PC-3 (cell line): ENCODE measurements around the gene TPD52L1. TPM values are rescaled to one million over a fixed set of nuclear protein-coding genes. Genes with fewer than 3 reads are reported as not detected.
A peak's percentile ranks its signal among the peaks of the same experiment; 100 is the strongest.

Source experiments
- ATAC-seq: fragments of 200-7000 bp; cut with Tn5 transposase; 2 replicates; pipeline ENCODE4 v1.9.1; 2020; ENCODE audit warnings: mild to moderate bottlenecking, moderate library complexity
- BruUV-seq: library from RNA; stranded (reverse); fragments of 400-500 nt; replicated peaks from 2 replicates; lab custom pipeline; 2021; lab: Mats Ljungman, UMichigan
- CTCF ChIA-PET: fragments of 300-600 bp; sonication (Branson Sonifier 250); formaldehyde crosslinking; loops from one replicate; lab custom pipeline; 2022; ENCODE audit warnings: antibody characterized with exemption; lab: Charles Lee
- POLR2A ChIA-PET: fragments of 300-600 bp; sonication (Branson Sonifier 250); formaldehyde crosslinking; loops from one replicate; lab custom pipeline; 2022; ENCODE audit warnings: antibody characterized with exemption; ENCODE audit not compliant: unreplicated experiment; lab: Charles Lee
- DNase-seq: peaks from one replicate; pipeline ENCODE4 v3.0.0-alpha.2; 2015
- H2AFZ ChIP-seq: fragments of 300-600 bp; sonication (generic); 2 replicates; pipeline ENCODE4 v1.6.0; 2016; ENCODE audit warnings: antibody characterized with exemption, low read length
- H3F3A ChIP-seq: fragments of 300-600 bp; sonication (generic); one replicate; pipeline ENCODE4 v1.6.0; 2017; ENCODE audit warnings: antibody characterized with exemption, low read length, control low read depth, mild to moderate bottlenecking; ENCODE audit not compliant: unreplicated experiment
- H3K27ac ChIP-seq: fragments of 300-600 bp; sonication (generic); 2 replicates; pipeline ENCODE4 v1.5.1; 2016; ENCODE audit warnings: mild to moderate bottlenecking, low read length
- H3K27me3 ChIP-seq: fragments of 300-600 bp; sonication (generic); 2 replicates; pipeline ENCODE4 v1.6.1; 2016; ENCODE audit warnings: low read length, mixed read lengths
- H3K36me3 ChIP-seq: fragments of 300-600 bp; sonication (generic); 2 replicates; pipeline ENCODE4 v1.6.1; 2016; ENCODE audit warnings: low read depth, mixed run types, low read length, mixed read lengths
- H3K4me1 ChIP-seq: fragments of 300-600 bp; sonication (generic); 2 replicates; pipeline ENCODE4 v1.5.1; 2016; ENCODE audit warnings: low read length; ENCODE audit not compliant: insufficient read depth
- H3K4me2 ChIP-seq: fragments of 300-600 bp; sonication (generic); 2 replicates; pipeline ENCODE4 v1.6.0; 2016; ENCODE audit warnings: low read length
- H3K4me3 ChIP-seq: fragments of 300-600 bp; sonication (generic); 2 replicates; pipeline ENCODE4 v1.5.1; 2016; ENCODE audit warnings: mild to moderate bottlenecking, low read length, mixed read lengths
- H3K79me2 ChIP-seq: fragments of 300-600 bp; sonication (generic); 2 replicates; pipeline ENCODE4 v1.6.1; 2017; ENCODE audit warnings: low read length, mixed read lengths
- H3K9ac ChIP-seq: fragments of 300-600 bp; sonication (generic); 2 replicates; pipeline ENCODE4 v1.6.0; 2016; ENCODE audit warnings: mild to moderate bottlenecking, low read length
- H3K9me2 ChIP-seq: fragments of 300-600 bp; sonication (generic); replicated peaks from 2 replicates; pipeline ENCODE4 v1.6.1; 2016; ENCODE audit warnings: mixed run types, low read length, mixed read lengths
- H3K9me3 ChIP-seq: fragments of 300-600 bp; sonication (generic); 2 replicates; pipeline ENCODE4 v1.6.1; 2016; ENCODE audit warnings: low read length, mixed read lengths
- H4K20me1 ChIP-seq: fragments of 300-600 bp; sonication (generic); 2 replicates; pipeline ENCODE4 v1.6.1; 2016; ENCODE audit warnings: low read length, mixed read lengths
- EZH2 ChIP-seq: fragments of 300-600 bp; sonication (generic); IDR thresholded peaks from one replicate; pipeline ENCODE4 v1.6.1; 2017; ENCODE audit warnings: antibody characterized with exemption, mild to moderate bottlenecking, low read length; ENCODE audit not compliant: unreplicated experiment
- EZH2phosphoT487 ChIP-seq: fragments of 300-600 bp; sonication (generic); IDR thresholded peaks from 2 replicates; pipeline ENCODE4 v1.6.1; 2018; ENCODE audit warnings: mild to moderate bottlenecking, antibody characterized with exemption, low read length, borderline replicate concordance
- intact Hi-C: fragments of 100-400 bp; cut with micrococcal nuclease; formaldehyde crosslinking; loops from 2 replicates; pipeline ENCODE4 v1.9.0; 2023
- total RNA-seq: library from RNA; depleted of rRNA; stranded (reverse); fragments of >200 nt; gene quantifications from 2 replicates; pipeline ENCODE4 v1.2.3, GENCODE V29; 2014
- TF ChIP-seq, protein P1 (sequence below): fragments of 300-600 bp; sonication (generic); conservative IDR thresholded peaks from 2 replicates; pipeline ENCODE4 v1.5.1; 2017; ENCODE audit warnings: antibody characterized with exemption, low read depth, mild to moderate bottlenecking, low read length

TPD52L1 gene
- total RNA-seq, 1 experiment from 2014 or later, result 39.4 TPM

DNA sequence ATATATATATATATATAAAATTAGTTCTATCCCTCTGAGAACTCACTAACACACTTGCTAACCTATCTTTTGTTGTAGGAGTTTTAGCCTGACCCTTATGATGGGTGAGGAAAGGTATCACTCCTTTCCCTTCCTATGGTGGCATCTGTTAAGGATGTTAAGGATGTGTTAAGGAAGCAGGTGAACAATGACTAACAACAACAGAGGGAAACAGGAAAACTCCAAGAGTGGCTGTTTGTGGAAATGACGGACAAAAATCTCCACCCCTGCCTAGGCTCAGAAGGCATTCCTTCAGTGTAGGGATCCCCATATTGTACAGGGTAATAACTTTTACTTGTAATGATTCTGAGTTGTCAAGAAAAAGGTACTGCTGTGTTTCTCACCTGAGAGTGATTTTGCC, 8.8 kb upstream of the TPD52L1 start:
- H3K27ac ChIP-seq, result no peak overlapping the region
- ChIA-PET CTCF (no interaction called here), POLR2A (no interaction called here)
- no peaks in the 10 kb centered on the region for H3K9me2 ChIP-seq
- H3K4me1 ChIP-seq, result no peaks in the 10 kb centered on the region
- no peak for TF ChIP-seq EZH2phosphoT487
- TF ChIP-seq EZH2, result no peak
- TF ChIP-seq, protein P1, sequence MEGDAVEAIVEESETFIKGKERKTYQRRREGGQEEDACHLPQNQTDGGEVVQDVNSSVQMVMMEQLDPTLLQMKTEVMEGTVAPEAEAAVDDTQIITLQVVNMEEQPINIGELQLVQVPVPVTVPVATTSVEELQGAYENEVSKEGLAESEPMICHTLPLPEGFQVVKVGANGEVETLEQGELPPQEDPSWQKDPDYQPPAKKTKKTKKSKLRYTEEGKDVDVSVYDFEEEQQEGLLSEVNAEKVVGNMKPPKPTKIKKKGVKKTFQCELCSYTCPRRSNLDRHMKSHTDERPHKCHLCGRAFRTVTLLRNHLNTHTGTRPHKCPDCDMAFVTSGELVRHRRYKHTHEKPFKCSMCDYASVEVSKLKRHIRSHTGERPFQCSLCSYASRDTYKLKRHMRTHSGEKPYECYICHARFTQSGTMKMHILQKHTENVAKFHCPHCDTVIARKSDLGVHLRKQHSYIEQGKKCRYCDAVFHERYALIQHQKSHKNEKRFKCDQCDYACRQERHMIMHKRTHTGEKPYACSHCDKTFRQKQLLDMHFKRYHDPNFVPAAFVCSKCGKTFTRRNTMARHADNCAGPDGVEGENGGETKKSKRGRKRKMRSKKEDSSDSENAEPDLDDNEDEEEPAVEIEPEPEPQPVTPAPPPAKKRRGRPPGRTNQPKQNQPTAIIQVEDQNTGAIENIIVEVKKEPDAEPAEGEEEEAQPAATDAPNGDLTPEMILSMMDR, result no peak
- H3K9ac ChIP-seq, result no peak overlapping the region
- no peak overlapping the region for H2AFZ ChIP-seq
- no peak overlapping the region for H3K4me3 ChIP-seq
- no peak overlapping the region for H3K4me2 ChIP-seq
- no peaks in the 10 kb centered on the region for H4K20me1 ChIP-seq
- no peaks in the 10 kb centered on the region for H3F3A ChIP-seq
- H3K9me3 ChIP-seq, result no peaks in the 10 kb centered on the region
- no TSS peak for BruUV-seq
- intact Hi-C loops, result no loop called here
- H3K36me3 ChIP-seq, result no peaks in the 10 kb centered on the region
- DNase-seq, result no peak
- H3K79me2 ChIP-seq, result no peaks in the 10 kb centered on the region
- H3K27me3 ChIP-seq, result no peaks in the 10 kb centered on the region
- no peak for ATAC-seq

DNA sequence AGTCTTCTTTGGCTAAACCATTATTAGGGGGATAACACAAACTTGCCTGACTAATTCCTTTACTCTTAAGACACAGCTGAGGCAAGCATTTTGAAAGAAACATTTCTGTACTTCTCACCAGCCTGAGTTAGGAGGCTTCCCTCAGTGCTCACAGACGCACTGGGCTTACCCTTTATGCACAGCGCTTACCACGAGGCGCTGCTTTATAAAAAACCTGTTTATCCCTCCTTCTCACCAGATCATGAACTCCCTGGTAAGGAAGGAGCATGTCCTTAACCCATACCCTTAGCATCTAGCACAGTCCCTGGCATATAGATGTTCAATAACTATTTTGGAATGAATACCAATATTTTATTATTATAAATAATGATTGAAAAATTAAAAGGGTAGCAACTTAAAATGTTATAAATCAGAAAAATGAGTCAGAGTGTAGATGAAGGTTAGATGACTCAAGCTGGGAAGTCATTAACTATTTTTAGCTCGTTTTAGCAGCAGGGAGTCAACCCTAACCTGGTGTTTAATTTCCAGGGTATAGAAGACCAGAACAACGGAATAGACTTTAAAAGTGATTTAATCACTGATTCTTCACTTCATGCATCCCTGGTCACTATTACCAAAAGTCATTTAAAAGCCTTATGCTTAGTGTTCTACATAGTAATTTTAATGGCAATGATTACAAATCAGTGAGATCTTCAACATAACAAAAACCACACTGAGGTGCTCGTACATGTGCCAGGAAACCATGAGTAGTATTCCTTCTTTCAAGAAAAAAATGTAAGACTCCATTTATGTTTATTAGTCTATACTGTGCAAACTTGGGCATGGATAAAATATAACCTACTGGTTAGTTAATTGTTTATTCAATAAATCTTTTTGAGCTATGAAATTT, 4.1 kb upstream of the TPD52L1 start:
- no peaks in the 10 kb centered on the region for H3K9me3 ChIP-seq
- no peaks in the 10 kb centered on the region for H3K27me3 ChIP-seq
- H3K27ac ChIP-seq, result no peak overlapping the region
- H3K4me3 ChIP-seq, result no peak overlapping the region
- CTCF ChIA-PET, result no interaction called here
- DNase-seq, result peak; percentile 27
- no TSS peak for BruUV-seq
- H2AFZ ChIP-seq, result no peak overlapping the region
- no peaks in the 10 kb centered on the region for H3K79me2 ChIP-seq
- H4K20me1 ChIP-seq, result no peaks in the 10 kb centered on the region
- H3K4me1 ChIP-seq, result no peaks in the 10 kb centered on the region
- intact Hi-C loops, result loop anchor here (5.0 kb wide), 1 partner anchor 43 kb away; no protein-coding TSS in a partner anchor
- POLR2A ChIA-PET, result interaction anchor here (0.5 to 0.6 kb wide), 2 partner anchors 12 to 47 kb away, joined by 6 to 9 read pairs; no protein-coding TSS in a partner anchor
- TF ChIP-seq EZH2 (no peak), EZH2phosphoT487 (no peak)
- TF ChIP-seq, protein P1, result no peak
- no peak overlapping the region for H3K4me2 ChIP-seq
- H3K9ac ChIP-seq, result no peak overlapping the region
- H3K36me3 ChIP-seq, result no peaks in the 10 kb centered on the region
- H3F3A ChIP-seq, result no peaks in the 10 kb centered on the region
- ATAC-seq, result peak; percentile 40; the same call in 1 of the 2 replicates
- no peaks in the 10 kb centered on the region for H3K9me2 ChIP-seq

DNA sequence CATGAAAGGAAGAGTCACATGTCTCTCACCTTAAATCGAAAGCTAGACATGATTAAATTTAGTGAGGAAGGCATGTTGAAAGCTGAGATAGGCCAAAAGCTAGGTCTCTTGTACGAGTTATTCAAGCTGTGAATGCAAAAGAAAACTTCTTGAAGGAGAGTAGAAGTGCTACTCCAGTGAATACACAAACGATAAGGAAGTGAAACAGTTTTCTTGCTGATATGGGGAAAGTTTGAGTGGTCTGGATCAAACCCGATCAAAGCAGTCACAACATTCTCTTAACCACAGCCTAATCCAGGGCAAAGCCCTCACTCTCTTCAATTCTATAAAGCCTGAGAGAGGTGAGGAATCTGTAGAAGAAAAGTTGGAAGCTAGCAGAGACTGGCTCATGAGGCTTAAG, 1.9 kb upstream of the TPD52L1 start:
- no peak overlapping the region for H3K27ac ChIP-seq
- DNase-seq (no peak), ATAC-seq (no peak)
- H3K4me2 ChIP-seq, result no peak overlapping the region
- no peaks in the 10 kb centered on the region for H3K36me3 ChIP-seq
- no peaks in the 10 kb centered on the region for H3K79me2 ChIP-seq
- no peaks in the 10 kb centered on the region for H3K9me2 ChIP-seq
- no peak overlapping the region for H2AFZ ChIP-seq
- H3K9ac ChIP-seq, result no peak overlapping the region
- CTCF ChIA-PET, result no interaction called here
- no peaks in the 10 kb centered on the region for H4K20me1 ChIP-seq
- H3K9me3 ChIP-seq, result no peaks in the 10 kb centered on the region
- H3K4me3 ChIP-seq, result no peak overlapping the region
- intact Hi-C loops, result loop anchor here (5.0 kb wide), 1 partner anchor 41 kb away; no protein-coding TSS in a partner anchor
- no peaks in the 10 kb centered on the region for H3F3A ChIP-seq
- TF ChIP-seq EZH2 (no peak), EZH2phosphoT487 (no peak)
- TF ChIP-seq, protein P1, result no peak
- BruUV-seq, result no TSS peak
- no peaks in the 10 kb centered on the region for H3K27me3 ChIP-seq
- peaks cover 4% of the 10 kb centered on the region; the same call in 1 of the 2 replicates for H3K4me1 ChIP-seq
- POLR2A ChIA-PET, result no interaction called here
